ENCODE data around the gene IGFBP7.

GRCh38 chr4:57132743-57133137 lies 22.6 kb upstream of the IGFBP7 start:
- TF ChIP-seq EZH2 (IDR thresholded peaks at IDR 0.05) (no peak), POLR2AphosphoS5 (IDR thresholded peaks at IDR 0.05; ENCODE audit: borderline replicate concordance, low read depth, low read length) (no peak), FOXP2 (optimal IDR thresholded peaks at IDR 0.05; ENCODE audit: control extremely low read depth, extremely low read length, insufficient read depth) (no peak)
